Epithelial cell of proximal tubule (primary cell): ENCODE data around the gene CAPZB. TPM values are rescaled to one million over a fixed set of nuclear protein-coding genes. Genes with fewer than 3 reads are reported as not detected.

ENCODE experiments used
- DNase-seq: peaks from one replicate; pipeline ENCODE4 v3.0.0-alpha.2; 2011; ENCODE audit warnings: low read depth
- H3K4me3 ChIP-seq: 2 replicates; pipeline ENCODE4 v1.5.1; 2011; ENCODE audit warnings: low read depth, mild to moderate bottlenecking, low read length
- total RNA-seq: library from RNA; depleted of rRNA; stranded (reverse); fragments of >200 nt; gene quantifications from 2 replicates; pipeline ENCODE4 v1.2.3, GENCODE V29; 2015
- TF ChIP-seq, protein P1 (sequence below): conservative IDR thresholded peaks from 2 replicates; pipeline ENCODE4 v1.5.1; 2012; ENCODE audit warnings: low read depth, mild to moderate bottlenecking, low read length

Gene CAPZB
- total RNA-seq, 1 donor from 2014 or later = 74.9 TPM

DNA sequence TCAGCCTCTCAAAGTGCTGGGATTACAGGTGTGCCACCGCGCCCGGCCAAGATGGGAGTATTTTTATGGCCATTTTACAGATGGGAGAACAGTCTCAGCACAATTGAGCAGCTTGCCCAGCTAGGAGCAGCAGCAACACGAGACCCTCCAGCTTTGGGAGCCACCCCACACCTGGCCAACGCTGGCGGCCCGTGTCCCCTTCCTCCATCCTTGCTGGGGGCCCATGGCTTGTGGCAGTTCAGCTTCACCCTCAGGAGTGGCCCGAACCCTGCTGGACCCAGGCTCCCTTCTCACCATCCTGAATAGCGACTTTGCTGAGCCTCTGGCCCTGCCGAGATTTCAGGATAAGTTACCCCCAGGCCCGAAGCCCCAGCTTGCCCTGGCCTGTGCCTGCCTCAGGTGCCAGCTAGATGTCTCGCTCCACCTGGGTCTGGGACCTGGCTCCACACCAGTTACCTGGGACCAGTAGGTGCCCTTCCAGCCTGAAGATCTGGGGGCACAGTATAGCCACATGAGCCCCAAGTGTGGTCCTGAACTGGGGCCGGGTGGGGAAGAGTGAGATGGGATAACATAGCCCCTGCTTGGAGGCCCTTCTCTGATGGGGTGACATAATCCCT, 154.0 kb downstream of the CAPZB start:
- no peak for DNase-seq
- no peak overlapping the region for H3K4me3 ChIP-seq
- TF ChIP-seq, protein P1, sequence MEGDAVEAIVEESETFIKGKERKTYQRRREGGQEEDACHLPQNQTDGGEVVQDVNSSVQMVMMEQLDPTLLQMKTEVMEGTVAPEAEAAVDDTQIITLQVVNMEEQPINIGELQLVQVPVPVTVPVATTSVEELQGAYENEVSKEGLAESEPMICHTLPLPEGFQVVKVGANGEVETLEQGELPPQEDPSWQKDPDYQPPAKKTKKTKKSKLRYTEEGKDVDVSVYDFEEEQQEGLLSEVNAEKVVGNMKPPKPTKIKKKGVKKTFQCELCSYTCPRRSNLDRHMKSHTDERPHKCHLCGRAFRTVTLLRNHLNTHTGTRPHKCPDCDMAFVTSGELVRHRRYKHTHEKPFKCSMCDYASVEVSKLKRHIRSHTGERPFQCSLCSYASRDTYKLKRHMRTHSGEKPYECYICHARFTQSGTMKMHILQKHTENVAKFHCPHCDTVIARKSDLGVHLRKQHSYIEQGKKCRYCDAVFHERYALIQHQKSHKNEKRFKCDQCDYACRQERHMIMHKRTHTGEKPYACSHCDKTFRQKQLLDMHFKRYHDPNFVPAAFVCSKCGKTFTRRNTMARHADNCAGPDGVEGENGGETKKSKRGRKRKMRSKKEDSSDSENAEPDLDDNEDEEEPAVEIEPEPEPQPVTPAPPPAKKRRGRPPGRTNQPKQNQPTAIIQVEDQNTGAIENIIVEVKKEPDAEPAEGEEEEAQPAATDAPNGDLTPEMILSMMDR = no peak

DNA sequence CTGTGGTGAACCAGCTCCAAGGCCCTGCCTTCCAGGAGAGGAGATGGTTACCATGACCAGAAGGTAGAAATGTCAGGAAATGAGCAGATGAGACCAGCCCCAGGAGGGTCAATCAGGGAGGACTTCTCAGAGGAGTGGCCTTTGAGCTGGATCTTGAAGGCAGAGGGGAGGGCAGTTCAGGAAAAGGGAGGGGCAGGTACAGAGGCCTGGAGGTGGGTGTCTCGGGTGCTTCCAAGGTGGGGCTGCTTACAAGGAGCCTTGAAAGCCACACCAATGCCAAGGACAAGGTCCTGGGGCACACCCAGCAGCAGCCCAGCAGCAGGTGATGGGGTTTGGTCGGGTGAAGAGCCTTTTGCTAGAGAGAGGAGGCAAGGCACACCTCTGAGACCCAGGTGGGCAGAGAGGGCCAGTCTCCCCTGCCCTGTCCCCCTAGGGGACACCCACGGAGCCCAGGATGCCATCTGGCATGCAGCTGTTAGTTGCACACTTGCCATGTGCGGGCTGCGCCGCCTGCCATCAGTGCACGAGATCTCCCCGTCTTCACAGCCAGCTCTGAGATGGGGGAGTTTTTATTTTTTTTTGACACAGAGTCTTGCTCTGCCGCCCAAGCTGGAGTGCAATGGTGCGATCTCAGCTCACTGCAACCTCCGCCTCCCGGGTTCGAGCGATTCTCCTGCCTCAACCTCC, 154.7 kb downstream of the CAPZB start:
- TF ChIP-seq, protein P1 = no peak
- H3K4me3 ChIP-seq = no peak overlapping the region
- no peak for DNase-seq

DNA sequence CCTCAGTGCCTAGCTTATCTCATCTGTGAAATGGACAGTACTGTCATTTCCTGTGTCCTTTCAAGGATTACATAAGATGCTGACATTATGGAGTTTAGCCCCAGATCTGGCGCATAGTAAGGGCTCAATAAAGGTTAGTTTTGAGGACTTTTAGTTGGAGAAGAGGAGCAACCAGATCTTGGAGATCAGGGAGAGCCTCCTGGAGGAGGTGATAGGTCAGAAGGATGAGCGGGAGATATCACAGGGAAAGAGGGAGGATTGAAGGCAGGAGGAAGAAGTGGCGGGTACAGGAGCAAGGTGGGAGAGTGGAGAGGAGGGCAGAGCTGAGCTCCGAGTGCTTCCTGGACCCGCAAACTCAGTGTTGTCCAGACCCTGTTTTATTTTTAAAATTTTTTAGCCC, 155.7 kb downstream of the CAPZB start:
- TF ChIP-seq, protein P1 = no peak
- DNase-seq = no peak

DNA sequence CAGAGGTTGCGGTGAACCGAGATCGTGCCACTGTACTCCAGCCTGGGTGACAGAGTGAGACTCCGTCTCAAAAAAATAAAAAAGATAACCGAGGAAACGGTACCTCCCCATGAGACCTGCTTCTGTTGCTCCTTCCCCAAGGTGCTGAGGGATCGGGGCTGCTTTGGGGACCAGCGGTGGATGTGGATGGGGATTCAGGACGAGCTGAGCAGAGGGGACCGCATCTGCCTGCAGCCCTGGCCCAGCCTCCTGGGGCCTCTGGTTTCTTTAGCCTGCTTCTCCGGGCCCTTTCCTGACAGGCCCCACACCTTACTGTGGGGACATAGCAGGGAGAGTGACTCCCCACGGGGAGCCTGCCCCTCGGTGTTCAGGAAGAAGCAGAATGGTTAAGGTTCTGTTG, 156.2 kb downstream of the CAPZB start:
- DNase-seq = no peak
- TF ChIP-seq, protein P1 = no peak
- H3K4me3 ChIP-seq = no peak overlapping the region

More for the DNA sequence above, 155.7 kb downstream of the CAPZB start:
- no peak overlapping the region for H3K4me3 ChIP-seq

DNA sequence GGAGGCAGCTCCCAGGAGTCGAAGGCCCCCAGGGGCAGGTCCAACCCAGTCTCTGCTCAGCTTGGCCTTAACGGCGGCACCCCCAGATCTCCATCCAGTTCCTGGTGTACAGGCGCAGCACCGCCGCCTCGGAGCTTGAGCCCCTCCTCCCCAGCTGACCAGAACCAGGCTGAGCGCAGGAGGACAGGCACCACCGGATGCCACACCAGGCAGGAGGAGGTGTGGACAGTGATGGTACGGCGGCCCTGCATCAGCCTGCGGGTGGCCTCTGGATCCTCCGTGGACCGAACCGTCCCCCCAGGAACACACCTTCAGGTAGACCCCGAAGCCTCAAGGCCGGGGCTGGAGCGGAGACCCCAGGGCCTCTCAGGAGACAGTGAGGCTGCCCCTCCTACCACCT, 156.9 kb downstream of the CAPZB start:
- H3K4me3 ChIP-seq = no peak overlapping the region
- DNase-seq = no peak
- TF ChIP-seq, protein P1 = no peak

DNA sequence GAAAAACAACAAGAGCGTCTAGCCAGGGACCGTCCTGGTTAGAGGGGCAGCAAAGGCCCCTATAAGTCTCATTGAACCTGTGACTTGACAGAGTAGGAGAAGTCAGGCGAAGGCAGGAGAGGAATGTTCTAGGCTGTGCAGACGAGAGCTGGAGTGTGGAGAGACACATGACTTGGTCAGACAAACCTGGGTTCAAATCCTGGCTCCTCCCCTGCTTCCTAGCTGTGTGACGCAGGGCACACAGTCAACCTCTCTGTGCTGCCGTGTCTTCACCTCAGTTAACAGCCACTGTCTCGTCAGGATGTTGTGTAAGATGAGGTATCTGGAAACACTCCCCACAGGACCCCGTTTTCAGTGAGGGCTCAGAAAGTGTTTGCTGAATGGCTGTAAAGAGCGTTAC, 157.6 kb downstream of the CAPZB start:
- TF ChIP-seq, protein P1 = no peak
- no peak for DNase-seq
- H3K4me3 ChIP-seq = no peak overlapping the region

DNA sequence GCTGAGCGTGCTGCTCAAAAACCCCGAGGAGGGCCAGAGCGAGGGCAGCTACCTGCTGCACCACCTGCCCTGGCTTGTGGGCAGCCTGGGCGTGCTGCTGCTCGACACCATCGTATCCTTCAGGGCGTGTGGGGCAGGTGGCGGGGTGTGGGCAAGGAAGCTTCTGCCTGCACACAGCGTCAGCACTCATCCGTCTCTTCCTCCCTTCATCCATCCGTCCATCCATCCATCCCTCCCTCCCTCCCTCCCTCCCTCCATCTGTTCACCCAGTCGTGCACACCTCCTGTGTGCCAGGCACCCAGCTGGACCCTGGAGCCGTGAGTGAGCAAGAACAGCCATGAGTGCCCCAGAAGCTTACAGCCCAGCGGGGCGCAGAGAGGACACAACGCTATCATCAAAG, 158.0 kb downstream of the CAPZB start:
- no peak overlapping the region for H3K4me3 ChIP-seq
- DNase-seq = no peak
- TF ChIP-seq, protein P1 = no peak
